KMS-11 (cell line): ENCODE measurements around the gene TRAK2.

Experiments
- H2AFZ ChIP-seq: fragments of 200-600 bp; sonication (generic); 2 replicates; pipeline ENCODE4 v1.6.1; 2016; ENCODE audit warnings: antibody characterized with exemption, mixed run types, low read depth
- H3K27ac ChIP-seq: fragments of 200-600 bp; sonication (generic); 2 replicates; pipeline ENCODE4 v1.6.1; 2016; ENCODE audit warnings: mild to moderate bottlenecking, mixed run types
- H3K27me3 ChIP-seq: fragments of 200-600 bp; sonication (generic); 2 replicates; pipeline ENCODE4 v1.6.1; 2017; ENCODE audit warnings: mild to moderate bottlenecking, low read depth, mixed run types, moderate library complexity; ENCODE audit not compliant: insufficient read depth
- H3K36me3 ChIP-seq: fragments of 200-600 bp; sonication (generic); 2 replicates; pipeline ENCODE4 v1.6.1; 2017; ENCODE audit warnings: mild to moderate bottlenecking, mixed run types; ENCODE audit not compliant: insufficient read depth
- H3K4me1 ChIP-seq: fragments of 200-600 bp; sonication (generic); 2 replicates; pipeline ENCODE4 v1.6.1; 2016; ENCODE audit warnings: mild to moderate bottlenecking, low read depth, mixed run types; ENCODE audit not compliant: poor library complexity, severe bottlenecking
- H3K4me2 ChIP-seq: fragments of 200-600 bp; sonication (generic); 2 replicates; pipeline ENCODE4 v1.7.0; 2016; ENCODE audit warnings: mild to moderate bottlenecking, mixed run types
- H3K4me3 ChIP-seq: fragments of 200-600 bp; sonication (generic); IDR thresholded peaks from 2 replicates; pipeline ENCODE4 v1.6.1; 2017; ENCODE audit warnings: low read depth, low read length, mixed read lengths; ENCODE audit not compliant: insufficient read depth
- H3K79me2 ChIP-seq: fragments of 200-600 bp; sonication (generic); 2 replicates; pipeline ENCODE4 v1.6.1; 2016; ENCODE audit warnings: low read depth, mixed run types; ENCODE audit not compliant: insufficient read depth
- H3K9ac ChIP-seq: fragments of 200-600 bp; sonication (generic); 2 replicates; pipeline ENCODE4 v1.6.1; 2016; ENCODE audit warnings: mild to moderate bottlenecking, mixed run types
- H4K20me1 ChIP-seq: fragments of 200-600 bp; sonication (generic); 2 replicates; pipeline ENCODE4 v1.6.1; 2016; ENCODE audit warnings: mild to moderate bottlenecking, mixed run types; ENCODE audit not compliant: insufficient read depth
- TF ChIP-seq, protein P1 (sequence below): fragments of 200-600 bp; sonication (generic); conservative IDR thresholded peaks from 2 replicates; pipeline ENCODE4 v1.6.1; 2017; ENCODE audit warnings: low read depth, mild to moderate bottlenecking, antibody characterized with exemption, low read length, moderate library complexity, mixed read lengths

TRAK2 gene

DNA sequence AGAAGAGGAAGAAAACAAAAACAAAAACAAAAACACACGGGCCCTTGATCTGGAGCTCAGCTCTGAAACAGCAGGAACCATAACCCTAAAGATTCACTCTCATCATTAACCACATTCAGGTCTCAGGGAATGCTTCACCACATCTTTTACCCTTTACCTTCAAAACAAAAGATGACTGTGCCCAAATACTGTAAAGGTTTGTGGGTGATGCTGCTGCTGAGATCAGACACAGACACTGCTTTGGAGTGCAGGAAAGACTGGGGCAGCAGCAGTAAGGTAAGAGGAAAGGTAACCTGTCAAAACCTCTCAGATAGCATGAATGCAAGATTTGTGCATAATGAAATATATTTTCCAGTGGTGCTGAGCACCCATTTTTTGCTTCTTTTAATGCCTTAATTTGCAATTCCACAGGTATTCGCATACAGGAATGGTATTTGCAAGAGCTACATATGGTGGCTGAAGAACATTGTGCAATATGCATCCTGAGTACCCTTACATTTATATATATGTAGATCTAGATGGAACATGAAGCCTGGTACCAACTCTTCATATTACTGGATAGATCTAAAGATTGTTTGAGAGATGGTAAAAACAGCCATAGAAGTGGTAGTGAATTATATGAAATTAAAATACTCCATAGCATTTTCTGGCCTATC lies 90.1 kb downstream of the TRAK2 start:
- H3K36me3 ChIP-seq = no peaks in the 10 kb centered on the region
- no peaks in the 10 kb centered on the region for H4K20me1 ChIP-seq
- H3K4me2 ChIP-seq = no peak overlapping the region
- TF ChIP-seq, protein P1, sequence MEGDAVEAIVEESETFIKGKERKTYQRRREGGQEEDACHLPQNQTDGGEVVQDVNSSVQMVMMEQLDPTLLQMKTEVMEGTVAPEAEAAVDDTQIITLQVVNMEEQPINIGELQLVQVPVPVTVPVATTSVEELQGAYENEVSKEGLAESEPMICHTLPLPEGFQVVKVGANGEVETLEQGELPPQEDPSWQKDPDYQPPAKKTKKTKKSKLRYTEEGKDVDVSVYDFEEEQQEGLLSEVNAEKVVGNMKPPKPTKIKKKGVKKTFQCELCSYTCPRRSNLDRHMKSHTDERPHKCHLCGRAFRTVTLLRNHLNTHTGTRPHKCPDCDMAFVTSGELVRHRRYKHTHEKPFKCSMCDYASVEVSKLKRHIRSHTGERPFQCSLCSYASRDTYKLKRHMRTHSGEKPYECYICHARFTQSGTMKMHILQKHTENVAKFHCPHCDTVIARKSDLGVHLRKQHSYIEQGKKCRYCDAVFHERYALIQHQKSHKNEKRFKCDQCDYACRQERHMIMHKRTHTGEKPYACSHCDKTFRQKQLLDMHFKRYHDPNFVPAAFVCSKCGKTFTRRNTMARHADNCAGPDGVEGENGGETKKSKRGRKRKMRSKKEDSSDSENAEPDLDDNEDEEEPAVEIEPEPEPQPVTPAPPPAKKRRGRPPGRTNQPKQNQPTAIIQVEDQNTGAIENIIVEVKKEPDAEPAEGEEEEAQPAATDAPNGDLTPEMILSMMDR = no peak
- H3K27ac ChIP-seq = no peak overlapping the region
- peaks cover 6% of the 10 kb centered on the region for H3K4me1 ChIP-seq
- no peak overlapping the region for H3K9ac ChIP-seq
- no peak overlapping the region for H3K4me3 ChIP-seq
- no peak overlapping the region for H2AFZ ChIP-seq
- no peaks in the 10 kb centered on the region for H3K79me2 ChIP-seq
- H3K27me3 ChIP-seq = no peaks in the 10 kb centered on the region

DNA sequence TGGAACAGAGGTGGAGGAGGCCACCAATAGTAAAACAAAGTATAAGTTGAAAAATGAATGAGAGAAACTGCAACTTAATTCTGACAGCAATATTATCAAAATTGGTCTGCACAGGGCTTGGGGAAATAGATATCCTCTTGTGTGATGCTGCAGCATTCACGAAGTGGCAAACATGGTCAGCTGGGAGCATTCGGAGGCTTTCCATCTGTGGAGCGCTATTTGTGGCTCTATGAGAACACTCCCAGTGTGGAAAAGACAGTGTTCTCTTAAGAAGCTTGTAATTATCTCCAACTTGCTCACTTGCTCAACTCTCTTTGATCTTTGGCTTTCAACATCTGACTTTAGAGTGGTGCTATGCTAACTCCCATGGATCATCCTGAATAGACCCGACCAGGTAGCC lies 91.0 kb downstream of the TRAK2 start:
- H3K9ac ChIP-seq = no peak overlapping the region
- no peak overlapping the region for H3K27ac ChIP-seq
- TF ChIP-seq, protein P1 = no peak
- H2AFZ ChIP-seq = no peak overlapping the region
- no peaks in the 10 kb centered on the region for H4K20me1 ChIP-seq
- H3K4me2 ChIP-seq = no peak overlapping the region
- H3K36me3 ChIP-seq = no peaks in the 10 kb centered on the region
- H3K4me3 ChIP-seq = no peak overlapping the region
- no peaks in the 10 kb centered on the region for H3K79me2 ChIP-seq
- no peaks in the 10 kb centered on the region for H3K27me3 ChIP-seq
- H3K4me1 ChIP-seq = peaks cover 4% of the 10 kb centered on the region

DNA sequence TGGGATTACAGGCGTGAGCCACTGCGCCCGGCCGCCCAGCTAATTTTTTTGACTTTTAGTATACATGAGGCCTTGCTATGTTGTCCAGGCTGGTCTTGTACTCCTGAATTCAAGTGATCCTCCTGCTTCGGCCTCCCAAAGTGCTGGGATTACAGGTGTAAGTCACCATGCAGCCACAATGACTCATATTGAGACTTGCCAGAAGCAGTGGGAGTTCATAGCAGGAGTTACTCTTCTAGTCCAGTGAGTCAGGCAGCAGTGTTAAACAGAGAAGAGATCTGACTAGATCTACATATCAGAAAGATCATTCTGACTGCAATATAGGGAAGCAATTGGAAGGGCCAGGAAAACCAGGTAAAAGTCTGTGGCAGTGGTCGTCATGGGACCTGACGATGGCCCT lies 92.6 kb downstream of the TRAK2 start:
- H3K79me2 ChIP-seq = no peaks in the 10 kb centered on the region
- no peak overlapping the region for H3K9ac ChIP-seq
- no peaks in the 10 kb centered on the region for H4K20me1 ChIP-seq
- TF ChIP-seq, protein P1 = no peak
- H3K4me1 ChIP-seq = peaks cover 4% of the 10 kb centered on the region
- no peak overlapping the region for H3K27ac ChIP-seq
- no peaks in the 10 kb centered on the region for H3K27me3 ChIP-seq
- no peak overlapping the region for H3K4me2 ChIP-seq
- H3K4me3 ChIP-seq = no peak overlapping the region
- H3K36me3 ChIP-seq = no peaks in the 10 kb centered on the region
- no peak overlapping the region for H2AFZ ChIP-seq

DNA sequence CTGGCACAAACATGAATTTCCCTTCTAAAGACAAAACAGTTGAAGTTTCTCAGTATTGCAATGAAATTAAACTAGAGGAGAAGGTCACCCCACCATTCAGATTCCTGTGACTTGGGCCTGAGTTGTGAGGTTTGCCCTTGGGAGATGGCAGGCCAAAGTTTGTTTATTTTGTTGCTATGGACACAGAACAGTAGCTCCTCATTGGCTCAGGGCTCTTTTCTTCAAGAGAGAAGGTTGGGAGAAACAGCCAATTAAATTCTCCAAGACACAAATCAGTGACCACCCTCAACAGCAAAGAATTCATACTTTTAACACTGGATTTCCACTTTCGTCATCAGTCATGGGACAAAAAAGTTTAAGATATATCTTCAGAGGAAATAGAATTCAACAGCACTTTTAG lies 94.0 kb downstream of the TRAK2 start, which contains the start of gene FLACC1:
Gene FLACC1, minus strand, starts transcription at position 125 of the 400 bp plus-strand sequence. CDS start 5,941 bp downstream, outside the sequence.
- Histone ChIP-seq H3K27me3 (no peaks in the 10 kb centered on the region), H3K9ac (no peak within 1 kb of the TSS), H3K4me3 (no peak within 1 kb of the TSS), H3K4me1 (peaks cover 4% of the 10 kb centered on the region), H3K4me2 (no peak within 1 kb of the TSS), H3K27ac (no peak within 1 kb of the TSS), H3K36me3 (no peaks in the 10 kb centered on the region), H3K79me2 (no peaks in the 10 kb centered on the region), H4K20me1 (no peaks in the 10 kb centered on the region), H2AFZ (no peak within 1 kb of the TSS)
- TF ChIP-seq, protein P1 = no peak
